Peyer's patch (tissue), 4 donors: ENCODE measurements around the gene TMBIM1. TPM values are rescaled to one million over a fixed set of nuclear protein-coding genes. Genes with fewer than 3 reads are reported as not detected.
"Not testable (repeated sequence)": the region's sequence is repeated elsewhere in the genome, so short reads cannot be mapped to it uniquely, and the experiment has no call there.

ENCODE experiments used
- DNase-seq, 3 donors: peaks; one replicate each; pipeline ENCODE4 v3.0.0-alpha.2; 2017 to 2019
- H3K27ac ChIP-seq, 4 donors: fragments of 200-600 bp; sonication (generic); one replicate each; pipeline ENCODE4 v1.5.1; 2016 to 2019
- H3K27me3 ChIP-seq, 2 donors: fragments of 200-600 bp; sonication (generic); one replicate each; pipeline ENCODE4 v1.5.1; 2019
- H3K36me3 ChIP-seq, 3 donors: fragments of 200-600 bp; sonication (generic); one replicate each; pipeline ENCODE4 v1.5.1; 2016 to 2019
- H3K4me1 ChIP-seq, 4 donors: fragments of 200-600 bp; sonication (generic); one replicate each; pipeline ENCODE4 v1.5.1; 2016 to 2019
- H3K4me3 ChIP-seq, 4 donors: fragments of 200-600 bp; sonication (generic); 1 replicate in 3 of 4; 2 replicates in 1 of 4; pipeline ENCODE4 v1.5.1; 2016 to 2019; ENCODE audit warnings: mild to moderate bottlenecking in 1 of 4
- H3K9me3 ChIP-seq, 4 donors: fragments of 200-600 bp; sonication (generic); one replicate each; pipeline ENCODE4 v1.5.1; 2016 to 2019; ENCODE audit warnings: mild to moderate bottlenecking in 1 of 4
- POLR2A ChIP-seq, 2 donors: fragments of 450-650 bp; IDR thresholded peaks; one replicate each; pipeline ENCODE4 v1.5.1; 2017; ENCODE audit warnings: antibody characterized with exemption in 2 of 2, mild to moderate bottlenecking in 2 of 2, moderate library complexity in 2 of 2
- total RNA-seq, 4 donors: library from RNA; depleted of rRNA; stranded (reverse); fragments of >200 nt; gene quantifications; one replicate each; pipeline ENCODE4 v1.1.0, GENCODE V29; 2016
- TF ChIP-seq, protein P1 (sequence below), 6 experiments: fragments of 450-650 bp in 4 of 6; fragments of 200-600 bp in 2 of 6; sonication (generic) in 1 of 6; IDR thresholded peaks; one replicate each; pipeline ENCODE4 v1.5.1; 2017 to 2019; ENCODE audit warnings: antibody characterized with exemption in 6 of 6, mild to moderate bottlenecking in 3 of 6, moderate library complexity in 1 of 6

The TMBIM1 gene
- total RNA-seq, 4 donors from 2014 or later = 97.4 to 431 (median 280) TPM

DNA sequence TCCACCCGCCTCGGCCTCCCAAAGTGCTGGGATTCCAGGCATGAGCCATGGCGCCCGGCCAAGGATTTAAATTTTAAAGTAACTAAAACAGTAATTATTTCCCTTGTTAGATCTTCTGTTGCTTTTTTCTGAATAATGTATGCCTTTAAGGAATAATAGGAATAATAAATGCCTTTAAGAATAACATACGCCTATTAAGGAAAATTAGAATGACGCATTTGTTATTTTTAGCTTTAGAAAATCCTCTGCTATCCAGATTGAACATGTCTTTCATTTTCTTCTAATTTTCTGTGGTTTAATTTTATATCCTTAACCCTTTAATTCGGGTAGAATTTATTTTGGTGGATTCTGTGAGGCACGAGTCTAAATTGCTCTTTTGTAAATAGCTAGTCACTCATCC, 23.1 kb upstream of the TMBIM1 start:
- Histone ChIP-seq H3K9me3 (no peaks in the 10 kb centered on the region), H3K36me3 (no peaks in the 10 kb centered on the region), H3K27me3 (no peaks in the 10 kb centered on the region), H3K27ac (no peak overlapping the region), H3K4me3 (no peak overlapping the region), H3K4me1 (peaks cover 0 to 12% (median 0%) of the 10 kb centered on the region in 4 donors)
- DNase-seq = no peak
- TF ChIP-seq, protein P1, sequence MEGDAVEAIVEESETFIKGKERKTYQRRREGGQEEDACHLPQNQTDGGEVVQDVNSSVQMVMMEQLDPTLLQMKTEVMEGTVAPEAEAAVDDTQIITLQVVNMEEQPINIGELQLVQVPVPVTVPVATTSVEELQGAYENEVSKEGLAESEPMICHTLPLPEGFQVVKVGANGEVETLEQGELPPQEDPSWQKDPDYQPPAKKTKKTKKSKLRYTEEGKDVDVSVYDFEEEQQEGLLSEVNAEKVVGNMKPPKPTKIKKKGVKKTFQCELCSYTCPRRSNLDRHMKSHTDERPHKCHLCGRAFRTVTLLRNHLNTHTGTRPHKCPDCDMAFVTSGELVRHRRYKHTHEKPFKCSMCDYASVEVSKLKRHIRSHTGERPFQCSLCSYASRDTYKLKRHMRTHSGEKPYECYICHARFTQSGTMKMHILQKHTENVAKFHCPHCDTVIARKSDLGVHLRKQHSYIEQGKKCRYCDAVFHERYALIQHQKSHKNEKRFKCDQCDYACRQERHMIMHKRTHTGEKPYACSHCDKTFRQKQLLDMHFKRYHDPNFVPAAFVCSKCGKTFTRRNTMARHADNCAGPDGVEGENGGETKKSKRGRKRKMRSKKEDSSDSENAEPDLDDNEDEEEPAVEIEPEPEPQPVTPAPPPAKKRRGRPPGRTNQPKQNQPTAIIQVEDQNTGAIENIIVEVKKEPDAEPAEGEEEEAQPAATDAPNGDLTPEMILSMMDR (IDR thresholded peaks at IDR 0.05) = no peak
- TF ChIP-seq POLR2A (IDR thresholded peaks at IDR 0.05) = no peak

DNA sequence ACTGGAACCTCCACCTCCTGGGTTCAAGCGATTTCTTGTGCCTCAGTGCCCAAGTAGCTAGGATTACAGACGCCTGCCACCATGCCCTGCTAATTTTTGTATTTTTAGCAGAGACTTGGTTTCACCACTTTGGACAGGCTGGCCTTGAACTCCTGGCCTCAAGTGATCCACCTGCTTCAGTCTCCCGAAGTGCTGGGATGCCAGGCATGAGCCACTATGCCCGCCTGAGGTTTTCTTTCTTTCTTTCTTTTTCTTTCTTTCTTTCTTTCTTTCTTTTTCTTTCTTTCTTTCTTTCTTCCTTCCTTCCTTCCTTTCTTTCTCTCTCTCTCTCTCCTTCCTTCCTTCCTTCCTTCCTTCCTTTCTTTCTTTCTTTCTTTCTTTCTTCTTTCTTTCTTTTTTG, 22.5 kb upstream of the TMBIM1 start:
- DNase-seq, H3K4me3 ChIP-seq, H3K9me3 ChIP-seq, H3K36me3 ChIP-seq, H3K27me3 ChIP-seq, H3K27ac ChIP-seq: not testable (repeated sequence)
- peaks cover 0 to 12% (median 0%) of the 10 kb centered on the region in 4 donors for H3K4me1 ChIP-seq

DNA sequence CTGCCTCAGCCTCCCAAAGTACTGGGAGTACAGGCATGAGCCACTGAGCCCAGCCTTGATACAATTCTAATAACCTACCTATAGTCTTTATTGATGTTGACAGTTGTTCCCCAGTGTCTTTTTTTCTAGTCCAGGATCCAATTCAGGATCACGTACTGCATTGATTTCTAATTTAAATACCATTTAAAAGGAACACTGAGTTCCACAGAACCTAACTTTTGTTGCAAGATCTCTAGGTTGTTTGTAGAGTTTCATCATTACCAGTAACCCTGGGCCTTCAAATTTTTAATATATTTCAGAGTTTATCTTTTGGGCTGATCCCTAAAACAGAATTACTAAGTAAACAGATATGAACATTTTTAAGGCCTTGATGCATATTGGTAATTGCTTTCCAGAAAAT, 21.1 kb upstream of the TMBIM1 start:
- H3K4me3 ChIP-seq = no peak overlapping the region
- peak overlapping the region in 1 of 4 donors; percentile 84 for H3K27ac ChIP-seq
- TF ChIP-seq POLR2A (IDR thresholded peaks at IDR 0.05) = no peak
- TF ChIP-seq, protein P1 (IDR thresholded peaks at IDR 0.05) = no peak
- H3K4me1 ChIP-seq = peaks cover 0 to 12% (median 0%) of the 10 kb centered on the region in 4 donors
- H3K36me3 ChIP-seq = no peaks in the 10 kb centered on the region
- DNase-seq = no peak
- H3K9me3 ChIP-seq = no peaks in the 10 kb centered on the region
- no peaks in the 10 kb centered on the region for H3K27me3 ChIP-seq

DNA sequence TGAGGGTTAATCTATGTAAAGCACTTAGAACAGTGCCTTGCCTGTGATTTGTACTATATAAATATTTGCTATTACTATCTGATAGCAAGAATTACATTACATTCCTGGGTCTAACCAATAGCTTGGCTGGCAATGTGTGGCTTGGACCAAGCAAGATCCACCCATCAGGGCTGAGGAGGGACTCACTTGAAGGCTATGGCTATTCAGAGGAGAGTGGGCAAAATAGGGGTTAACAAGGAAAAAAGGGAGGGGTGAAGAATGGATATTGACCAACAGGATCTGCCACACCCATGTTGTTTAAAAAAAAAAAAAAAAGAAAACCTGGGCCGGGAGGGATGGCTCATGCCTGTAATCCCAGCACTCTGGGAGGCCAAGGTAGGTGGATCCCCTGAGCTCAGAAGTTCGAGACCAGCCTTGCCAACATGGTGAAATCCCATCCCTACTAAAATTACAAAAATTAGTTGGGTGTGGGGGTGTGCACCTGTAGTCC, 20.0 kb upstream of the TMBIM1 start:
- TF ChIP-seq, protein P1 (IDR thresholded peaks at IDR 0.05) = no peak
- TF ChIP-seq POLR2A (IDR thresholded peaks at IDR 0.05) = no peak
- Histone ChIP-seq H3K4me1 (peaks cover 0 to 12% (median 0%) of the 10 kb centered on the region in 4 donors), H3K9me3 (no peaks in the 10 kb centered on the region), H3K27me3 (no peaks in the 10 kb centered on the region), H3K36me3 (no peaks in the 10 kb centered on the region), H3K27ac (peak overlapping the region in 3 of 4 donors; percentile 29 to 86 (median 84)), H3K4me3 (no peak overlapping the region)
- peak in 1 of 3 donors; percentile 54 for DNase-seq

DNA sequence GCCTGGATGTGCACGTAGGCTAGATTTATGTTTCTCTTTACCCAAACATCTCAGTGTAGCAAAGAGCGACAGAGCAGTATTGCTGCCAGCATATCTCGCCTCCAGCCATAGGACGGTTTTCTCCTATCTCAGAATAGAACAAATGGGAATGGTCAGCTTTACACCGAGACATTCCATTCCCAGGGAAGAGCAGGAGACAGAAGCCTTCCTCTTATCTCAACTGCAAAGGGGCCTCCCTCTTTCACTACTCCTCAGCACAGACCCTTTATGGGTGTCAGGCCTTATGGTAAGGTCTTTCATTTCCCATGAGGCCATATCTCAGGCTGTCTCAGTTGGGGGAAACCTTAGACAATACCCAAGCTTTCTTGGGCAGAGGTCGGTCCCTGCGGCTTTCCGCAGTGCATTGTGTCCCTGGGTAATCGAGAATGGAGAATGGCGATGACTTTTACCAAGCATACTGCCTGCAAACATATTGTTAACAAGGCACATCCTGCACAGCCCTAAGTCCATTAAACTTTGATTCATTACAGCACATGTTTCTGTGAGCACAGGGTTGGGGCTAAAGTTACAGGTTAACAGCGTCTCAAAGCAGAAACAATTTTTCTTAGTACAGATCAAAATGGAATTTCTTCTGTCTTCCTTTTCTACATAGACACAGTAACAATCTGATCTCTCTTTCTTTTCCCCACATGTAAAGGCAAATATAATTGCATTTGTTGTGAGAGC, 19.4 kb upstream of the TMBIM1 start:
- peak overlapping the region in 3 of 4 donors; percentile 36 to 86 (median 84) for H3K27ac ChIP-seq
- H3K9me3 ChIP-seq, DNase-seq, H3K4me3 ChIP-seq, H3K27me3 ChIP-seq, H3K36me3 ChIP-seq: not testable (repeated sequence)
- H3K4me1 ChIP-seq = peaks cover 0 to 12% (median 0%) of the 10 kb centered on the region in 4 donors
- TF ChIP-seq POLR2A (IDR thresholded peaks at IDR 0.05) = peak in 1 of 2 donors; percentile 30

DNA sequence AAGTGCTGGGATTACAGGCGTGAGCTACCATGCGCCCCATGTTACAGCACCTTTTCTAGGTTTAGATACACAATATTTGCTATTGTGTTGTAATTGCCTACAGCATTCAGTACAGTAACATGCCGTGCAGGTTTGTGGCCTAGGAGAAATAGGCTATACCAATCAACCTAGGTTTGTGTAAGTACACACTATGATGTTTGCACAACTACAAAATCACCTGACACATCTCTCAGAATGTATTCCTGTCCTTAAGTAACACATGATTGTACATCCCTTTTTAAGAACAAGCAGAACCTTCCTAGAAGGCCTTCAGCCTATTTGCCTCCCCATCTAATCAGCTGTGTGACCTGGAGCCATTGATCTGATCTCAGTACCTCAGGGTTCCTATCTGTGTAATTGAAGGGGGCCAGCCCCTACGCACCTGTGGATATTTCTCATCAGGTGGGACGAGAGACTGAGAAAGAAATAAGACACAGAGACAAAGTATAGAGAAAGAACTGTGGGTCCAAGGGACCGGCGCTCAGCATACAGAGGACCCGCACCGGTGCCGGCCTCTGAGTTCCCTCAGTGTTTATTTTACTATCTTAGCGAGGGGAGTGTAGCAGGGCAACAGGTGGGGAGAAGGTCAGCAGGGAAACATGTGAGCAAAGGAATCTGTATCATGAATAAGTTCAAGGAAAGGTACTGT, 18.7 kb upstream of the TMBIM1 start:
- Histone ChIP-seq H3K27ac (peak overlapping the region in 2 of 4 donors; percentile 84 to 86), H3K36me3 (no peaks in the 10 kb centered on the region), H3K4me1 (peaks cover 0 to 12% (median 0%) of the 10 kb centered on the region in 4 donors), H3K9me3 (no peaks in the 10 kb centered on the region), H3K27me3 (no peaks in the 10 kb centered on the region), H3K4me3 (no peak overlapping the region)
- TF ChIP-seq, protein P1 (IDR thresholded peaks at IDR 0.05) = no peak
- no peak for TF ChIP-seq POLR2A (IDR thresholded peaks at IDR 0.05)
- DNase-seq = no peak
